Loucy (cell line): ENCODE results near the gene C3orf49.

Experiments used
- H2AFZ ChIP-seq: fragments of 200-600 bp; sonication (generic); 2 replicates; pipeline ENCODE4 v1.6.0; 2016; ENCODE audit warnings: antibody characterized with exemption, mild to moderate bottlenecking, low read length, moderate library complexity
- H3F3A ChIP-seq: fragments of 200-600 bp; 2 replicates; pipeline ENCODE4 v1.6.0; 2016; ENCODE audit warnings: antibody characterized with exemption, low read depth, mild to moderate bottlenecking
- H3K27me3 ChIP-seq: fragments of 200-600 bp; sonication (generic); 2 replicates; pipeline ENCODE4 v1.6.1; 2014; ENCODE audit warnings: low read length, mild to moderate bottlenecking; ENCODE audit not compliant: insufficient read depth, poor library complexity, severe bottlenecking
- H3K36me3 ChIP-seq: fragments of 200-600 bp; sonication (generic); 2 replicates; pipeline ENCODE4 v1.6.1; 2016; ENCODE audit warnings: low read length; ENCODE audit not compliant: insufficient read depth
- H3K4me1 ChIP-seq: fragments of 200-600 bp; sonication (generic); 2 replicates; pipeline ENCODE4 v1.5.1; 2014; ENCODE audit warnings: low read length, mild to moderate bottlenecking; ENCODE audit not compliant: insufficient read depth, poor library complexity, severe bottlenecking
- H3K4me2 ChIP-seq: fragments of 200-600 bp; sonication (generic); 2 replicates; pipeline ENCODE4 v1.6.0; 2014; ENCODE audit warnings: antibody characterized with exemption, low read length, low read depth, mild to moderate bottlenecking; ENCODE audit not compliant: poor library complexity, severe bottlenecking
- H3K4me3 ChIP-seq: fragments of 200-600 bp; sonication (generic); 2 replicates; pipeline ENCODE4 v1.5.1; 2014; ENCODE audit warnings: low read length, mild to moderate bottlenecking, mixed read lengths; ENCODE audit not compliant: poor library complexity, severe bottlenecking
- H3K79me2 ChIP-seq: fragments of 200-600 bp; sonication (generic); 2 replicates; pipeline ENCODE4 v1.6.1; 2014; ENCODE audit warnings: low read length; ENCODE audit not compliant: insufficient read depth
- H3K9ac ChIP-seq: fragments of 200-600 bp; sonication (generic); 2 replicates; pipeline ENCODE4 v1.6.0; 2014; ENCODE audit warnings: mild to moderate bottlenecking, low read depth, low read length, moderate library complexity; ENCODE audit not compliant: poor library complexity, severe bottlenecking
- H3K9me2 ChIP-seq: fragments of 200-600 bp; sonication (generic); replicated peaks from 2 replicates; pipeline ENCODE4 v1.6.1; 2016; ENCODE audit warnings: low read depth, low read length, mixed read lengths
- H3K9me3 ChIP-seq: fragments of 200-600 bp; sonication (generic); 2 replicates; pipeline ENCODE4 v1.6.1; 2014; ENCODE audit warnings: mild to moderate bottlenecking, antibody characterized with exemption, low read length, low read depth; ENCODE audit not compliant: insufficient read depth
- H4K20me1 ChIP-seq: fragments of 200-600 bp; sonication (generic); 2 replicates; pipeline ENCODE4 v1.6.0; 2014; ENCODE audit warnings: antibody characterized with exemption, low read length, mild to moderate bottlenecking; ENCODE audit not compliant: insufficient read depth, poor library complexity, severe bottlenecking
- EZH2phosphoT487 ChIP-seq: fragments of 200-600 bp; IDR thresholded peaks from 2 replicates; pipeline ENCODE4 v1.6.1; 2018; ENCODE audit warnings: antibody characterized with exemption, mild to moderate bottlenecking, moderate library complexity, borderline replicate concordance
- TF ChIP-seq, protein P1 (sequence below): fragments of 200-600 bp; sonication (generic); conservative IDR thresholded peaks from 2 replicates; pipeline ENCODE4 v1.5.1; 2014; ENCODE audit warnings: mild to moderate bottlenecking, antibody characterized with exemption, low read length

C3orf49 gene

DNA sequence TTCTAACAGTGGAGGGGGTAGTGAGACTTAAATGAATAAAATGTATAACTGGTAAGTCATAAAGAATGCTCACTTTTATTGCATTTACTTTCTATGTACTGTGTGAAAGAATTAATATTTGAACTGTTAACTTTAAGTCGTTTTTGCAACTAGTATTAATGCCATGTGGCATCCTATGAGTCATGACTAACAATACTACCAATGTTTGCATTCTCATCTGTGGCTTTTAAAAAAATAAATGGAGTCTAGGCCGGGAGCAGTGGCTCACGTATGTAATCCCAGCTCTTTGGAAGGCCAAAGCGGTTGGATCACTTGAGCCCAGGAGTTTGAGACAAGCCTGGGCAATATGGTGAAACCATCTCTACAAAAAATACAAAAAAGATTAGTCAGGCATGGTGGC, 5.2 kb downstream of the C3orf49 start:
- no peak overlapping the region for H3K4me2 ChIP-seq
- no peaks in the 10 kb centered on the region for H3K9me3 ChIP-seq
- H3K79me2 ChIP-seq: no peaks in the 10 kb centered on the region
- no peaks in the 10 kb centered on the region for H3K36me3 ChIP-seq
- no peak overlapping the region for H2AFZ ChIP-seq
- TF ChIP-seq, protein P1, sequence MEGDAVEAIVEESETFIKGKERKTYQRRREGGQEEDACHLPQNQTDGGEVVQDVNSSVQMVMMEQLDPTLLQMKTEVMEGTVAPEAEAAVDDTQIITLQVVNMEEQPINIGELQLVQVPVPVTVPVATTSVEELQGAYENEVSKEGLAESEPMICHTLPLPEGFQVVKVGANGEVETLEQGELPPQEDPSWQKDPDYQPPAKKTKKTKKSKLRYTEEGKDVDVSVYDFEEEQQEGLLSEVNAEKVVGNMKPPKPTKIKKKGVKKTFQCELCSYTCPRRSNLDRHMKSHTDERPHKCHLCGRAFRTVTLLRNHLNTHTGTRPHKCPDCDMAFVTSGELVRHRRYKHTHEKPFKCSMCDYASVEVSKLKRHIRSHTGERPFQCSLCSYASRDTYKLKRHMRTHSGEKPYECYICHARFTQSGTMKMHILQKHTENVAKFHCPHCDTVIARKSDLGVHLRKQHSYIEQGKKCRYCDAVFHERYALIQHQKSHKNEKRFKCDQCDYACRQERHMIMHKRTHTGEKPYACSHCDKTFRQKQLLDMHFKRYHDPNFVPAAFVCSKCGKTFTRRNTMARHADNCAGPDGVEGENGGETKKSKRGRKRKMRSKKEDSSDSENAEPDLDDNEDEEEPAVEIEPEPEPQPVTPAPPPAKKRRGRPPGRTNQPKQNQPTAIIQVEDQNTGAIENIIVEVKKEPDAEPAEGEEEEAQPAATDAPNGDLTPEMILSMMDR: no peak
- TF ChIP-seq EZH2phosphoT487: no peak
- H3F3A ChIP-seq: no peaks in the 10 kb centered on the region
- no peak overlapping the region for H3K4me3 ChIP-seq
- H3K9ac ChIP-seq: no peak overlapping the region
- no peaks in the 10 kb centered on the region for H3K4me1 ChIP-seq
- no peaks in the 10 kb centered on the region for H4K20me1 ChIP-seq
- H3K9me2 ChIP-seq: no peaks in the 10 kb centered on the region
- no peaks in the 10 kb centered on the region for H3K27me3 ChIP-seq

DNA sequence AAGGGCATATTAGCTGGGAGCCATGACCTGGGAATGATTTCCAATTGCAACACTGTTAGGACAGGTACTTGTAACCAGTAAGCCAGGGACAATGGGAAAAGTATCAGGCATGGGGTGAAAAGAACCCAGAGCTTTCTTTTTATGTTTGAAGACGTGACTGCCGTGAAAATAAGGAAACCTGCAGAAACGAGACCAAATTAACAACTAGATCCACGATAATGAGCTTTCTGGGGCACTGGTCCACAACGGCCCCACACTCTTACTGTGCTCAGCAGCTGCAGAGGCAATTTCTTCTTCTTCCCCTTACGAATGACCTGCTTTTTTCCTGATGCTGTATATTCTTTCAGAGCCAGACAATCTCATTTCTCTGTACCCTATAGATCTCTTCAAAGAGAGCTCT, 11.4 kb downstream of the C3orf49 start:
- no peaks in the 10 kb centered on the region for H3K79me2 ChIP-seq
- H3K9ac ChIP-seq: no peak overlapping the region
- H3K9me3 ChIP-seq: no peaks in the 10 kb centered on the region
- no peaks in the 10 kb centered on the region for H3F3A ChIP-seq
- no peaks in the 10 kb centered on the region for H3K9me2 ChIP-seq
- TF ChIP-seq, protein P1: no peak
- no peak for TF ChIP-seq EZH2phosphoT487
- no peak overlapping the region for H3K4me2 ChIP-seq
- no peak overlapping the region for H2AFZ ChIP-seq
- H3K27me3 ChIP-seq: no peaks in the 10 kb centered on the region
- no peaks in the 10 kb centered on the region for H4K20me1 ChIP-seq
- H3K4me3 ChIP-seq: no peak overlapping the region
- no peaks in the 10 kb centered on the region for H3K4me1 ChIP-seq
- H3K36me3 ChIP-seq: peaks cover 31% of the 10 kb centered on the region; the same call in 1 of the 2 replicates

GRCh38 chr3:63832395-63832794, 13.3 kb downstream of the C3orf49 start:
- Histone ChIP-seq H3K79me2 (no peaks in the 10 kb centered on the region), H3K4me3 (no peak overlapping the region), H3K4me2 (no peak overlapping the region), H2AFZ (no peak overlapping the region), H3K27me3 (no peaks in the 10 kb centered on the region), H3F3A (no peaks in the 10 kb centered on the region), H3K9me3 (no peaks in the 10 kb centered on the region), H3K9ac (no peak overlapping the region), H3K9me2 (no peaks in the 10 kb centered on the region), H3K36me3 (peaks cover 38% of the 10 kb centered on the region; the same call in 1 of the 2 replicates), H3K4me1 (no peaks in the 10 kb centered on the region), H4K20me1 (no peaks in the 10 kb centered on the region)
- no peak for TF ChIP-seq EZH2phosphoT487
- TF ChIP-seq, protein P1: no peak
